ENCODE data around the gene DYRK4.

DNA sequence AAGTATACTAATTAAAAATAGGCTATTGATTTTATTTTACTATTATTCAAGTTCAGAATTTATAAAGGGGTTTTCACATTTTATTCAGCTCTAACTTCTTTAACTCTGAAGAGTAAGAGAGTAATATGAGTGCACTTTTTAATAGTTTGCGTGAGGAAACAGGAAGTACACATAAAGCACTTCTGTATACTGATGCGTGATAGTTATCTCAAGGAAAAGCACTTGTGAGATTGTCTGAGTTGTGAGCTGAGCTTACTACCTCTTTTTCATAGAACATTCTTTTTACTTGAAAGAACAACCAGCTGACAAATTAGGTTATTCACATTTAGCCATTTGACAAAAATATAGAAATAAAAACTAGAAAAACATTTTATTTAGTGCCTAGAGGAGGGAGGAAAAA lies 21.4 kb upstream of the DYRK4 start:
- TF ChIP-seq, protein P1, sequence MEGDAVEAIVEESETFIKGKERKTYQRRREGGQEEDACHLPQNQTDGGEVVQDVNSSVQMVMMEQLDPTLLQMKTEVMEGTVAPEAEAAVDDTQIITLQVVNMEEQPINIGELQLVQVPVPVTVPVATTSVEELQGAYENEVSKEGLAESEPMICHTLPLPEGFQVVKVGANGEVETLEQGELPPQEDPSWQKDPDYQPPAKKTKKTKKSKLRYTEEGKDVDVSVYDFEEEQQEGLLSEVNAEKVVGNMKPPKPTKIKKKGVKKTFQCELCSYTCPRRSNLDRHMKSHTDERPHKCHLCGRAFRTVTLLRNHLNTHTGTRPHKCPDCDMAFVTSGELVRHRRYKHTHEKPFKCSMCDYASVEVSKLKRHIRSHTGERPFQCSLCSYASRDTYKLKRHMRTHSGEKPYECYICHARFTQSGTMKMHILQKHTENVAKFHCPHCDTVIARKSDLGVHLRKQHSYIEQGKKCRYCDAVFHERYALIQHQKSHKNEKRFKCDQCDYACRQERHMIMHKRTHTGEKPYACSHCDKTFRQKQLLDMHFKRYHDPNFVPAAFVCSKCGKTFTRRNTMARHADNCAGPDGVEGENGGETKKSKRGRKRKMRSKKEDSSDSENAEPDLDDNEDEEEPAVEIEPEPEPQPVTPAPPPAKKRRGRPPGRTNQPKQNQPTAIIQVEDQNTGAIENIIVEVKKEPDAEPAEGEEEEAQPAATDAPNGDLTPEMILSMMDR (conservative IDR thresholded peaks at IDR 0.05; ENCODE audit: low read depth, low read length), result no peak
- TF ChIP-seq EZH2 (IDR thresholded peaks at IDR 0.05; ENCODE audit: borderline replicate concordance, low read depth, low read length, poor library complexity, severe bottlenecking), result no peak
